ENCODE measurements around the gene CDNF.

GRCh38 chr10:14858338-14858960 is 20.6 kb upstream of the CDNF start:
- TF ChIP-seq CTCF (IDR thresholded peaks at IDR 0.05) (no peak), POLR2A (IDR thresholded peaks at IDR 0.05) (no peak), POLR2AphosphoS5 (IDR thresholded peaks at IDR 0.05) (no peak)
